ENCODE data around the gene DUSP15.
A peak's percentile ranks its signal among the peaks of the same experiment; 100 is the strongest.

DUSP15 gene

GRCh38 chr20:31859266-31859997, 10.9 kb downstream of the DUSP15 start:
- no peak for DNase-seq

- DNase-seq = no peak
Measured at GRCh38 chr20:31858760-31859083, 11.6 kb downstream of the DUSP15 start.

- DNase-seq = no peak
Measured at GRCh38 chr20:31857861-31858759, 12.2 kb downstream of the DUSP15 start.

- no peak for DNase-seq
Measured at GRCh38 chr20:31856516-31856915, 13.8 kb downstream of the DUSP15 start.

- no peak for DNase-seq
Measured at GRCh38 chr20:31853481-31853880, 16.8 kb downstream of the DUSP15 start.

- no peak for DNase-seq
Measured at GRCh38 chr20:31851240-31851955, 18.9 kb downstream of the DUSP15 start.

- no peak for DNase-seq
Measured at GRCh38 chr20:31849306-31849930, 20.9 kb downstream of the DUSP15 start.

GRCh38 chr20:31848088-31848999, 22.0 kb downstream of the DUSP15 start:
- DNase-seq = no peak

GRCh38 chr20:31846793-31847138, 23.6 kb downstream of the DUSP15 start:
- no peak for DNase-seq

- DNase-seq = peak; percentile 19
Measured at GRCh38 chr20:31845300-31845863, 24.9 kb downstream of the DUSP15 start, which contains the start of gene FOXS1. FOXS1 (minus strand) TSS chr20:31845604; CDS start chr20:31845542, 62 bp downstream.

GRCh38 chr20:31844737-31845299, 25.5 kb downstream of the DUSP15 start:
- DNase-seq = no peak

- DNase-seq = no peak
Measured at GRCh38 chr20:31843881-31844280, 26.4 kb downstream of the DUSP15 start.

GRCh38 chr20:31843288-31843687, 27.0 kb downstream of the DUSP15 start:
- no peak for DNase-seq

GRCh38 chr20:31842471-31843157, 27.7 kb downstream of the DUSP15 start:
- peak; percentile 70 for DNase-seq

GRCh38 chr20:31841928-31842327, 28.4 kb downstream of the DUSP15 start:
- DNase-seq = peak; percentile 80

GRCh38 chr20:31840906-31841816, 29.2 kb downstream of the DUSP15 start:
- no peak for DNase-seq

GRCh38 chr20:31839782-31840487, 30.4 kb downstream of the DUSP15 start:
- no peak for DNase-seq

GRCh38 chr20:31838646-31839292, 31.6 kb downstream of the DUSP15 start:
- peak; percentile 32 for DNase-seq
